GM18507 (cell line): ENCODE data around the gene ZRANB3.
A peak's percentile ranks its signal among the peaks of the same experiment; 100 is the strongest.
"Not testable (repeated sequence)": the region's sequence is repeated elsewhere in the genome, so short reads cannot be mapped to it uniquely, and the experiment has no call there.

ENCODE experiments used
- DNase-seq: peaks from one replicate; pipeline ENCODE4 v3.0.0; 2011; ENCODE audit warnings: low read depth; ENCODE audit not compliant: insufficient read length; ENCODE audit errors: extremely low spot score
- FAIRE-seq: peaks from 2 replicates; lab custom pipeline; 2011; peaks lifted over from hg19 to GRCh38; lab: Jason Lieb, UNC

The ZRANB3 gene

GRCh38 chr2:135162377-135162776 is 368.6 kb downstream of the ZRANB3 start:
- FAIRE-seq (peak; percentile 15), DNase-seq (no peak)

- FAIRE-seq (no peak), DNase-seq (no peak)
Measured at GRCh38 chr2:135159191-135159590, 371.8 kb downstream of the ZRANB3 start.

GRCh38 chr2:135157856-135158255 is 373.2 kb downstream of the ZRANB3 start:
- no peak for FAIRE-seq
- DNase-seq = no peak

GRCh38 chr2:135154962-135155361 is 376.1 kb downstream of the ZRANB3 start:
- DNase-seq (no peak), FAIRE-seq (no peak)

- FAIRE-seq (no peak), DNase-seq (no peak)
Measured at GRCh38 chr2:135152361-135152760, 378.7 kb downstream of the ZRANB3 start.

- FAIRE-seq = no peak
Measured at GRCh38 chr2:135151615-135152014, 379.4 kb downstream of the ZRANB3 start.

GRCh38 chr2:135150725-135151124 is 380.3 kb downstream of the ZRANB3 start:
- no peak for FAIRE-seq
- no peak for DNase-seq

More at GRCh38 chr2:135151615-135152014, 379.4 kb downstream of the ZRANB3 start:
- no peak for DNase-seq

- FAIRE-seq (no peak), DNase-seq (no peak)
Measured at GRCh38 chr2:135149251-135149650, 381.8 kb downstream of the ZRANB3 start.

GRCh38 chr2:135144343-135144742 is 386.7 kb downstream of the ZRANB3 start:
- FAIRE-seq (no peak), DNase-seq (no peak)

GRCh38 chr2:135142323-135142722 is 388.7 kb downstream of the ZRANB3 start:
- FAIRE-seq = no peak
- no peak for DNase-seq

GRCh38 chr2:135140606-135141005 is 390.4 kb downstream of the ZRANB3 start:
- no peak for FAIRE-seq
- no peak for DNase-seq

GRCh38 chr2:135132314-135132713 is 398.7 kb downstream of the ZRANB3 start:
- FAIRE-seq (no peak), DNase-seq (no peak)

- FAIRE-seq (no peak), DNase-seq (no peak)
Measured at GRCh38 chr2:135130751-135131150, 400.3 kb downstream of the ZRANB3 start.

- FAIRE-seq = no peak
- no peak for DNase-seq
Measured at GRCh38 chr2:135125940-135126339, 405.1 kb downstream of the ZRANB3 start.

GRCh38 chr2:135124924-135125886 is 405.8 kb downstream of the ZRANB3 start:
- FAIRE-seq = no peak
- no peak for DNase-seq

GRCh38 chr2:135121658-135122039 is 409.4 kb downstream of the ZRANB3 start:
- FAIRE-seq, DNase-seq: not testable (repeated sequence)

- DNase-seq = no peak
- no peak for FAIRE-seq
Measured at GRCh38 chr2:135121016-135121657, 409.9 kb downstream of the ZRANB3 start.

- FAIRE-seq (no peak), DNase-seq (no peak)
Measured at GRCh38 chr2:135119582-135119981, 411.4 kb downstream of the ZRANB3 start.

GRCh38 chr2:135113322-135113721 is 417.7 kb downstream of the ZRANB3 start:
- DNase-seq (no peak), FAIRE-seq (no peak)

GRCh38 chr2:135105513-135106316 is 425.3 kb downstream of the ZRANB3 start:
- DNase-seq, FAIRE-seq: not testable (repeated sequence)
